DND-41 (cell line): ENCODE data around the gene SMIM44.

Experiments used
- ATAC-seq: fragments of 200-7000 bp; cut with Tn5 transposase; 3 replicates; pipeline ENCODE4 v1.9.1; 2021; ENCODE audit warnings: low read depth; ENCODE audit not compliant: insufficient read depth
- DNase-seq: peaks from one replicate; pipeline ENCODE4 v3.0.0-alpha.2; 2020
- H2AFZ ChIP-seq: 2 replicates; pipeline ENCODE4 v1.6.0; 2012; ENCODE audit warnings: low read depth, low read length
- H3K27ac ChIP-seq: 2 replicates; pipeline ENCODE4 v1.5.1; 2012; ENCODE audit warnings: low read length, inconsistent platforms
- H3K27me3 ChIP-seq: fragments of 200-600 bp; sonication (generic); 2 replicates; pipeline ENCODE4 v1.6.0; 2012; ENCODE audit warnings: low read length, mild to moderate bottlenecking, inconsistent platforms; ENCODE audit not compliant: insufficient read depth, poor library complexity
- H3K36me3 ChIP-seq: 2 replicates; pipeline ENCODE4 v1.5.1; 2012; ENCODE audit warnings: low read length, inconsistent platforms; ENCODE audit not compliant: insufficient read depth
- H3K4me1 ChIP-seq: 2 replicates; pipeline ENCODE4 v1.5.1; 2012; ENCODE audit warnings: mild to moderate bottlenecking, low read length; ENCODE audit not compliant: insufficient read depth
- H3K4me2 ChIP-seq: 2 replicates; pipeline ENCODE4 v1.6.0; 2012; ENCODE audit warnings: mild to moderate bottlenecking, moderate library complexity, low read length, inconsistent platforms; ENCODE audit not compliant: insufficient read depth
- H3K4me3 ChIP-seq, 2 experiments: fragments of 200-600 bp in 1 of 2; shearing (Covaris generic) in 1 of 2; 2 replicates each; pipeline ENCODE4 v1.5.1; 2012 to 2016; ENCODE audit warnings: inconsistent platforms in 2 of 2, low read length in 2 of 2, mild to moderate bottlenecking in 2 of 2, low read depth in 1 of 2, moderate library complexity in 1 of 2
- H3K79me2 ChIP-seq: 2 replicates; pipeline ENCODE4 v1.6.0; 2012; ENCODE audit warnings: low read length, inconsistent platforms; ENCODE audit not compliant: insufficient read depth
- H3K9ac ChIP-seq: 2 replicates; pipeline ENCODE4 v1.6.0; 2012; ENCODE audit warnings: low read depth, mild to moderate bottlenecking, inconsistent platforms, low read length, moderate library complexity
- H3K9me3 ChIP-seq: 2 replicates; pipeline ENCODE4 v1.5.1; 2012; ENCODE audit warnings: low read length, moderate library complexity, mild to moderate bottlenecking, inconsistent platforms; ENCODE audit not compliant: insufficient read depth, severe bottlenecking
- H4K20me1 ChIP-seq: 2 replicates; pipeline ENCODE4 v1.6.0; 2012; ENCODE audit warnings: low read length; ENCODE audit not compliant: insufficient read depth
- CTCF ChIP-seq: IDR thresholded peaks from 2 replicates; pipeline ENCODE4 v1.5.1; 2012; ENCODE audit warnings: borderline replicate concordance, low read length, moderate library complexity, mild to moderate bottlenecking; ENCODE audit not compliant: poor library complexity, severe bottlenecking; ENCODE audit errors: extremely low read depth
- EZH2 ChIP-seq: IDR thresholded peaks from 3 replicates; pipeline ENCODE4 v1.6.1; 2012; ENCODE audit warnings: borderline replicate concordance, low read depth, mild to moderate bottlenecking, moderate library complexity, low read length, inconsistent platforms; ENCODE audit not compliant: severe bottlenecking

SMIM44 gene

GRCh38 chr19:3442487-3443071, 40.7 kb downstream of the SMIM44 start:
- TF ChIP-seq EZH2 (no peak), CTCF (no peak)
- H3K4me3 ChIP-seq = no peak overlapping the region
- no peaks in the 10 kb centered on the region for H3K9me3 ChIP-seq
- peaks cover 51% of the 10 kb centered on the region; the same call in 1 of the 2 replicates for H3K79me2 ChIP-seq
- peaks cover 19% of the 10 kb centered on the region for H4K20me1 ChIP-seq
- no peak overlapping the region for H3K4me2 ChIP-seq
- H3K27me3 ChIP-seq = no peaks in the 10 kb centered on the region
- peaks cover 57% of the 10 kb centered on the region for H3K36me3 ChIP-seq
- no peaks in the 10 kb centered on the region for H3K4me1 ChIP-seq
- no peak overlapping the region for H3K9ac ChIP-seq
- ATAC-seq (no peak), DNase-seq (no peak)
- H2AFZ ChIP-seq = no peak overlapping the region
- H3K27ac ChIP-seq = no peak overlapping the region

DNA sequence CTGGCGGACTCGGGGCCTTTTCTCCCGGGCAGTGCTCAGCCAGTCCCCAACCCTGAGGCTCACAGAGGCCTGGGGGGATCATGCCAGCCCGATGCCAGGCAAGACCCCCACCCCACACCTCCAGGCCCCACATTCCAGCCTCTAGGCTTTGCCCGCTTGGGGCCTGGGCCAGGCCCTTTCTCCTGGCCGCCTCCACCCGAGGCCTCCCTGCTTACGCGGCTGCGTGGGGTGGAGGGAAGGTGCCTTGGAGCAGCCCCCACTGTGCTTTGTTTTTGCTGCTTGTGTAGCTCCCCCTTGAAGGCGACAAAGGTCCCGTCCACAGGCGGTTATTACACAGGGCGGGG, 41.3 kb downstream of the SMIM44 start:
- H3K79me2 ChIP-seq = peaks cover 51% of the 10 kb centered on the region; the same call in 1 of the 2 replicates
- H3K4me3 ChIP-seq = no peak overlapping the region
- DNase-seq = no peak
- H3K36me3 ChIP-seq = peaks cover 57% of the 10 kb centered on the region
- TF ChIP-seq EZH2 (no peak), CTCF (no peak)
- H3K4me2 ChIP-seq = no peak overlapping the region
- peaks cover 19% of the 10 kb centered on the region for H4K20me1 ChIP-seq
- no peak overlapping the region for H3K27ac ChIP-seq
- no peak overlapping the region for H3K9ac ChIP-seq
- no peak for ATAC-seq
- H3K4me1 ChIP-seq = no peaks in the 10 kb centered on the region
- no peak overlapping the region for H2AFZ ChIP-seq
- H3K27me3 ChIP-seq = no peaks in the 10 kb centered on the region
- no peaks in the 10 kb centered on the region for H3K9me3 ChIP-seq

DNA sequence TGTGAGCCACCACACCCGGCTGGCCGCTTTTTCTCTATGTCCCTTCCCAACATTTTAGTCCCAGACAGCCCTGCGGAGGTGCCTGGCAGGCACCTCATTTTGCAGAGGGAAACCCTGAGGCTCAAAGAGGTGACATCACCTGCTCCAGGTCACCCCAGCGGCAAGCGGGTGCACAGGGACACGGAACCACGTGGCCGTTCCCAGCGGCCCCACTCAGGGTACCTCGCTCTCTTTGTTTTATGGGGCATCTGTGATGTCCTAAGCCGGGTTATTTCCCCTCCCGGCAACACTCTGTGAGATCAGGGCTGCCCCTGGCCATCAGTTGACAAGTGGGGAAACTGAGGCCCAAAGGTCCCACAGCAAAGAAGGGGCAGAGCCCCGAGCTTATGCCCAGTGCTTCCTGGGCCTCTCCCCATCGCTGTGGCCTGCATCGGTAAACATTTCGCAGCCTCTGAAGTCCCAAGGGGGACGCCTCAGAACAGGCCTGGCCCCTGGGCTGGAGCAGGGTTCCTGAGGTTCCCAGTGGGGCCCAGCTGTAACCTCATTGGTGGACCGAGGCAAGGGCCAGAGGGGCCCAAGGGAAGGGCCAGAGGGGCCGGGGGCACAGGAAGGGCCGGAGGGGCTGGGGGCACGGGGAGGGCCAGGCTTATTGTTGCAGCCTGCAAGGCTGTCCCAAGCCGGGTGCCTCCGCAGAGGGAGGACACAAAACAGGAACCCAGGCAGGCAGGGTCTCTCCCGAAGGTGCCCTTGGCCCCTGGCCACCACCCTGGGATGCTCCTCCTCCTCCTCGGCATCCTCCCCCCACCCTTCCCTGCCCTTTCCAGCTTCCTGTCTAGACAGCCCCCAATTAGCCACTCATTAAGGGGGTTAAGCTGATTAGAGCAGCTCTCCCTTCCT, 41.9 kb downstream of the SMIM44 start:
- TF ChIP-seq EZH2 (no peak), CTCF (no peak)
- Histone ChIP-seq H3K27me3 (no peaks in the 10 kb centered on the region), H3K9me3 (no peaks in the 10 kb centered on the region), H3K36me3 (peaks cover 58% of the 10 kb centered on the region), H3K79me2 (peaks cover 52% of the 10 kb centered on the region; the same call in 1 of the 2 replicates), H3K4me1 (no peaks in the 10 kb centered on the region), H3K9ac (no peak overlapping the region), H3K27ac (no peak overlapping the region), H3K4me2 (no peak overlapping the region), H2AFZ (no peak overlapping the region), H3K4me3 (no peak overlapping the region), H4K20me1 (peaks cover 19% of the 10 kb centered on the region)
- no peak for ATAC-seq
- no peak for DNase-seq
